Activated CD4-positive, alpha-beta T cell treated with anti-CD3 and anti-CD28 coated beads, Interleukin-2, amount 10 ng/mL, durations not matched to agents 24 days and 14 days (primary cell): ENCODE measurements around the gene STMN1. TPM values are rescaled to one million over a fixed set of nuclear protein-coding genes. Genes with fewer than 3 reads are reported as not detected.
A peak's percentile ranks its signal among the peaks of the same experiment; 100 is the strongest.

ENCODE experiments used
- DNase-seq: peaks from one replicate; pipeline ENCODE4 v3.0.0; 2022
- H3K27ac Mint-ChIP-seq: one replicate; pipeline ENCODE4 v1.8.0; 2022; ENCODE audit warnings: mild to moderate bottlenecking, mixed read lengths
- H3K27me3 Mint-ChIP-seq: one replicate; pipeline ENCODE4 v1.8.0; 2022; ENCODE audit warnings: mixed read lengths
- H3K36me3 Mint-ChIP-seq: one replicate; pipeline ENCODE4 v1.8.0; 2022; ENCODE audit warnings: low read depth, mild to moderate bottlenecking, mixed read lengths
- H3K4me1 Mint-ChIP-seq: one replicate; pipeline ENCODE4 v1.8.0; 2021; ENCODE audit warnings: mixed read lengths
- H3K4me3 Mint-ChIP-seq: one replicate; pipeline ENCODE4 v1.8.0; 2022; ENCODE audit warnings: mild to moderate bottlenecking, moderate library complexity, mixed read lengths
- H3K9me3 Mint-ChIP-seq: one replicate; pipeline ENCODE4 v1.8.0; 2021; ENCODE audit warnings: mixed read lengths
- intact Hi-C: fragments of 100-400 bp; cut with micrococcal nuclease; formaldehyde crosslinking; loops from one replicate; pipeline ENCODE4 v1.15.1; 2023
- total RNA-seq: library from RNA; stranded (reverse); gene quantifications from 2 replicates; pipeline ENCODE4 v1.2.3, GENCODE V29; 2022

Gene STMN1
- total RNA-seq, 1 donor from 2014 or later = 247 TPM

GRCh38 chr1:25875856-25876692 lies 30.1 kb downstream of the STMN1 start:
- Mint-ChIP-seq H3K4me3 (peak overlapping the region; percentile 75), H3K4me1 (peaks cover 5% of the 10 kb centered on the region), H3K9me3 (no peaks in the 10 kb centered on the region), H3K36me3 (peaks cover 2% of the 10 kb centered on the region), H3K27me3 (peaks cover 20% of the 10 kb centered on the region), H3K27ac (no peak overlapping the region)
- no peak for DNase-seq
- intact Hi-C loops = loop anchor here (2.0 kb wide), 1 partner anchor 15 kb away; no protein-coding TSS in a partner anchor

GRCh38 chr1:25875154-25875855 lies 30.9 kb downstream of the STMN1 start, which contains the start of gene PAQR7:
TSS of gene PAQR7 (minus strand) at chr1:25875708. CDS start at chr1:25863839, 11,869 bp downstream.
- Mint-ChIP-seq H3K4me1 (peaks cover 5% of the 10 kb centered on the region), H3K27me3 (peaks cover 20% of the 10 kb centered on the region), H3K36me3 (peaks cover 2% of the 10 kb centered on the region), H3K4me3 (peak within 1 kb of the TSS; percentile 93), H3K27ac (peak within 1 kb of the TSS; percentile 58), H3K9me3 (no peaks in the 10 kb centered on the region)
- DNase-seq = peak; percentile 91
- intact Hi-C loops = loop anchor here (2.0 kb wide), 1 partner anchor 15 kb away; no protein-coding TSS in a partner anchor

- H3K9me3 Mint-ChIP-seq = no peaks in the 10 kb centered on the region
- H3K27me3 Mint-ChIP-seq = peaks cover 20% of the 10 kb centered on the region
- peak overlapping the region; percentile 93 for H3K4me3 Mint-ChIP-seq
- H3K27ac Mint-ChIP-seq = peak overlapping the region; percentile 58
- H3K36me3 Mint-ChIP-seq = peaks cover 2% of the 10 kb centered on the region
- DNase-seq = no peak
- intact Hi-C loops = loop anchor here (2.0 kb wide), 1 partner anchor 14 kb away; no protein-coding TSS in a partner anchor
- H3K4me1 Mint-ChIP-seq = peaks cover 5% of the 10 kb centered on the region
Measured at GRCh38 chr1:25874635-25875153, 31.5 kb downstream of the STMN1 start.

GRCh38 chr1:25874209-25874608 lies 32.0 kb downstream of the STMN1 start:
- H3K4me3 Mint-ChIP-seq = peak overlapping the region; percentile 7
- H3K4me1 Mint-ChIP-seq = peaks cover 5% of the 10 kb centered on the region
- no peak for DNase-seq
- no peaks in the 10 kb centered on the region for H3K9me3 Mint-ChIP-seq
- H3K36me3 Mint-ChIP-seq = peaks cover 2% of the 10 kb centered on the region
- H3K27me3 Mint-ChIP-seq = peaks cover 20% of the 10 kb centered on the region
- no peak overlapping the region for H3K27ac Mint-ChIP-seq
- intact Hi-C loops = loop anchor here (2.0 kb wide), 1 partner anchor 13 kb away; no protein-coding TSS in a partner anchor

- H3K9me3 Mint-ChIP-seq = no peaks in the 10 kb centered on the region
- DNase-seq = no peak
- H3K27me3 Mint-ChIP-seq = peaks cover 20% of the 10 kb centered on the region
- H3K36me3 Mint-ChIP-seq = peaks cover 2% of the 10 kb centered on the region
- no peak overlapping the region for H3K4me3 Mint-ChIP-seq
- H3K4me1 Mint-ChIP-seq = peaks cover 5% of the 10 kb centered on the region
- H3K27ac Mint-ChIP-seq = no peak overlapping the region
- intact Hi-C loops = no loop called here
Measured at GRCh38 chr1:25873120-25873519, 33.1 kb downstream of the STMN1 start.

GRCh38 chr1:25872713-25873112 lies 33.5 kb downstream of the STMN1 start:
- H3K36me3 Mint-ChIP-seq = peaks cover 2% of the 10 kb centered on the region

GRCh38 chr1:25871704-25872494 lies 34.3 kb downstream of the STMN1 start:
- peaks cover 14% of the 10 kb centered on the region for H3K27me3 Mint-ChIP-seq
- intact Hi-C loops = no loop called here
- no peak for DNase-seq

More at GRCh38 chr1:25872713-25873112, 33.5 kb downstream of the STMN1 start:
- Mint-ChIP-seq H3K27ac (no peak overlapping the region), H3K9me3 (no peaks in the 10 kb centered on the region), H3K27me3 (peaks cover 18% of the 10 kb centered on the region), H3K4me1 (peaks cover 5% of the 10 kb centered on the region), H3K4me3 (no peak overlapping the region)
- intact Hi-C loops = no loop called here
- DNase-seq = no peak

GRCh38 chr1:25871086-25871703 lies 35.0 kb downstream of the STMN1 start:
- Mint-ChIP-seq H3K36me3 (peaks cover 2% of the 10 kb centered on the region), H3K4me3 (no peak overlapping the region), H3K27ac (no peak overlapping the region), H3K4me1 (peaks cover 3% of the 10 kb centered on the region), H3K27me3 (peaks cover 7% of the 10 kb centered on the region), H3K9me3 (no peaks in the 10 kb centered on the region)
- intact Hi-C loops = no loop called here
- DNase-seq = no peak

More at GRCh38 chr1:25871704-25872494, 34.3 kb downstream of the STMN1 start:
- no peaks in the 10 kb centered on the region for H3K9me3 Mint-ChIP-seq
- H3K27ac Mint-ChIP-seq = no peak overlapping the region
- H3K4me3 Mint-ChIP-seq = no peak overlapping the region
- H3K36me3 Mint-ChIP-seq = peaks cover 2% of the 10 kb centered on the region
- peaks cover 5% of the 10 kb centered on the region for H3K4me1 Mint-ChIP-seq

GRCh38 chr1:25870614-25871013 lies 35.6 kb downstream of the STMN1 start:
- Mint-ChIP-seq H3K27me3 (peaks cover 4% of the 10 kb centered on the region), H3K9me3 (no peaks in the 10 kb centered on the region), H3K36me3 (peaks cover 2% of the 10 kb centered on the region), H3K27ac (no peak overlapping the region), H3K4me1 (peaks cover 3% of the 10 kb centered on the region), H3K4me3 (no peak overlapping the region)
- intact Hi-C loops = no loop called here
- no peak for DNase-seq

GRCh38 chr1:25869909-25870606 lies 36.2 kb downstream of the STMN1 start:
- H3K9me3 Mint-ChIP-seq = no peaks in the 10 kb centered on the region
- H3K36me3 Mint-ChIP-seq = peaks cover 2% of the 10 kb centered on the region
- H3K4me3 Mint-ChIP-seq = no peak overlapping the region
- peaks cover 2% of the 10 kb centered on the region for H3K27me3 Mint-ChIP-seq
- intact Hi-C loops = no loop called here
- peaks cover 3% of the 10 kb centered on the region for H3K4me1 Mint-ChIP-seq
- H3K27ac Mint-ChIP-seq = no peak overlapping the region
- DNase-seq = no peak

- Mint-ChIP-seq H3K27ac (no peak overlapping the region), H3K27me3 (no peaks in the 10 kb centered on the region), H3K4me1 (no peaks in the 10 kb centered on the region), H3K9me3 (no peaks in the 10 kb centered on the region), H3K36me3 (no peaks in the 10 kb centered on the region), H3K4me3 (no peak overlapping the region)
- intact Hi-C loops = no loop called here
- DNase-seq = no peak
Measured at GRCh38 chr1:25867210-25867991, 38.8 kb downstream of the STMN1 start.

GRCh38 chr1:25866288-25866687 lies 39.9 kb downstream of the STMN1 start:
- H3K27me3 Mint-ChIP-seq = no peaks in the 10 kb centered on the region
- no peak overlapping the region for H3K4me3 Mint-ChIP-seq
- intact Hi-C loops = no loop called here
- no peak for DNase-seq
- no peaks in the 10 kb centered on the region for H3K9me3 Mint-ChIP-seq
- H3K36me3 Mint-ChIP-seq = no peaks in the 10 kb centered on the region
- H3K4me1 Mint-ChIP-seq = peaks cover 3% of the 10 kb centered on the region
- no peak overlapping the region for H3K27ac Mint-ChIP-seq
